Measurements from ENCODE around the gene CHL1. TPM values are rescaled to one million over a fixed set of nuclear protein-coding genes. Genes with fewer than 3 reads are reported as not detected.

CHL1 gene
- polyA plus RNA-seq (2013, experiment 1 of 2), result 3.8 TPM
- polyA plus RNA-seq (2013, experiment 2 of 2), result 3.9 TPM

GRCh38 chr3:196311-197148, at the start of gene CHL1:
Gene CHL1, plus strand, starts transcription at chr3:196763. Its CDS starts 123,014 bp downstream, at chr3:319777.
- peak within 1 kb of the TSS; percentile 71 for H3K4me3 ChIP-seq (ENCODE audit: low read length)
- H3K4me1 ChIP-seq (ENCODE audit: control insufficient read depth, low read depth, low read length), result peaks cover 9% of the 10 kb centered on the region
- H3K56ac ChIP-seq (ENCODE audit: low read length), result peak within 1 kb of the TSS; percentile 86
- H3K27ac ChIP-seq (ENCODE audit: low read depth, low read length), result peak within 1 kb of the TSS; percentile 33
- H2AK5ac ChIP-seq (ENCODE audit: low read length), result no peak within 1 kb of the TSS
- peak within 1 kb of the TSS; percentile 81 for H3K9ac ChIP-seq (ENCODE audit: low read length)
- H3K36me3 ChIP-seq (ENCODE audit: control insufficient read depth, insufficient read depth, low read length), result no peaks in the 10 kb centered on the region
- DNase-seq, result peak; percentile 56
- H4K8ac ChIP-seq (ENCODE audit: low read depth, low read length), result no peak within 1 kb of the TSS
- no peaks in the 10 kb centered on the region for H3K27me3 ChIP-seq (ENCODE audit: insufficient read depth, low read length, poor library complexity)
- peak within 1 kb of the TSS; percentile 51 for H3K4me2 ChIP-seq (ENCODE audit: low read length)
- H3K79me1 ChIP-seq (ENCODE audit: low read length), result no peaks in the 10 kb centered on the region
- H3K79me2 ChIP-seq (ENCODE audit: control insufficient read depth, insufficient read depth, low read length), result peaks cover 4% of the 10 kb centered on the region
- WGBS (ENCODE audit: extremely low coverage, insufficient coverage, low lambda C conversion rate), result no CpG with 5 or more reads among the region's 64 CpGs
- peak within 1 kb of the TSS; percentile 29 for H2BK5ac ChIP-seq (ENCODE audit: low read length)
- peak within 1 kb of the TSS; percentile 19 for H2BK120ac ChIP-seq (ENCODE audit: low read depth, low read length)
- H3K23ac ChIP-seq (ENCODE audit: low read length), result peak within 1 kb of the TSS; percentile 48
- H4K5ac ChIP-seq (ENCODE audit: low read length), result no peak within 1 kb of the TSS
- peak within 1 kb of the TSS; percentile 75 for H3K18ac ChIP-seq (ENCODE audit: low read length)
- H2BK15ac ChIP-seq (replicated peaks; ENCODE audit: low read depth), result no peak within 1 kb of the TSS
- H3K4ac ChIP-seq (ENCODE audit: low read depth, low read length), result no peak within 1 kb of the TSS

DNA sequence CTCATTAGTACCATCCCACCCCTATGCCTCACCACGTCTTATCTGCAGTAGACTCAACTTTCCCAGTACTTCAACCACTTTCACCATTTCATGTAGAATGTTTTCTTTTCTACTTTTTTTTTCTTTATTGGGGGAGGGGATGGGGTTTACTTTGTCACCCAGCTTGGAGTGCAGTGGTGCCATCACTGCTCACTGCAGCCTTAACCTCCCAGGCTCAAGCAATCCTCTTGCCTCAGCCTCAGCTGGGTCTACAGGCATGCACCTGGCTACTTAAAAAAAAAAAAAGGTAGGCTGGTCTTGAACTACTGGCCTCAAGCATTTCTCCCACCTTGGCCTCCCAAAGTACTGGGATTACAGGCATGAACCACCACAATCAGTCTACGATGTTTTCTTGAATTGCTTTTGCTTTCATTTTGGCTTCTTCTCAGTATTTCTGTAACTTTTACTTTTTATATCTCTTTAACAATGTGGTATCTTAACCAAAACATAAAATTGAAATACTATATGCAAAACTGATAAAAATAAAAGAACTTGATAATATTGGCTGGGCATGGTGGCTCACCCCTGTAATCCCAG, 44.9 kb upstream of the CHL1 start:
- no peak for DNase-seq
- Histone ChIP-seq H3K36me3 (ENCODE audit: control insufficient read depth, insufficient read depth, low read length) (no peaks in the 10 kb centered on the region), H3K23ac (ENCODE audit: low read length) (no peak overlapping the region), H3K56ac (ENCODE audit: low read length) (no peak overlapping the region), H3K4me3 (ENCODE audit: low read length) (no peak overlapping the region), H2BK120ac (ENCODE audit: low read depth, low read length) (no peak overlapping the region), H3K4me2 (ENCODE audit: low read length) (no peak overlapping the region), H2BK15ac (replicated peaks; ENCODE audit: low read depth) (no peak overlapping the region), H3K4ac (ENCODE audit: low read depth, low read length) (no peak overlapping the region), H3K27ac (ENCODE audit: low read depth, low read length) (no peak overlapping the region), H3K18ac (ENCODE audit: low read length) (no peak overlapping the region), H4K5ac (ENCODE audit: low read length) (no peak overlapping the region), H3K79me2 (ENCODE audit: control insufficient read depth, insufficient read depth, low read length) (no peaks in the 10 kb centered on the region), H2BK5ac (ENCODE audit: low read length) (no peak overlapping the region), H3K79me1 (ENCODE audit: low read length) (no peaks in the 10 kb centered on the region), H3K9ac (ENCODE audit: low read length) (no peak overlapping the region), H3K4me1 (ENCODE audit: control insufficient read depth, low read depth, low read length) (no peaks in the 10 kb centered on the region), H2AK5ac (ENCODE audit: low read length) (no peak overlapping the region), H3K27me3 (ENCODE audit: insufficient read depth, low read length, poor library complexity) (no peaks in the 10 kb centered on the region), H4K8ac (ENCODE audit: low read depth, low read length) (no peak overlapping the region)
- no CpG with 5 or more reads among the region's 2 CpGs for WGBS (ENCODE audit: extremely low coverage, insufficient coverage, low lambda C conversion rate)

GRCh38 chr3:159974-160373, 36.6 kb upstream of the CHL1 start:
- H3K79me1 ChIP-seq (ENCODE audit: low read length), result no peaks in the 10 kb centered on the region
- no peak overlapping the region for H2BK5ac ChIP-seq (ENCODE audit: low read length)
- no peak overlapping the region for H3K4me2 ChIP-seq (ENCODE audit: low read length)
- no peaks in the 10 kb centered on the region for H3K79me2 ChIP-seq (ENCODE audit: control insufficient read depth, insufficient read depth, low read length)
- WGBS (ENCODE audit: extremely low coverage, insufficient coverage, low lambda C conversion rate), result no CpG with 5 or more reads among the region's 1 CpG
- H3K4me1 ChIP-seq (ENCODE audit: control insufficient read depth, low read depth, low read length), result no peaks in the 10 kb centered on the region
- no peaks in the 10 kb centered on the region for H3K36me3 ChIP-seq (ENCODE audit: control insufficient read depth, insufficient read depth, low read length)
- H3K4me3 ChIP-seq (ENCODE audit: low read length), result no peak overlapping the region
- no peak overlapping the region for H2BK120ac ChIP-seq (ENCODE audit: low read depth, low read length)
- no peak overlapping the region for H3K4ac ChIP-seq (ENCODE audit: low read depth, low read length)
- H2BK15ac ChIP-seq (replicated peaks; ENCODE audit: low read depth), result no peak overlapping the region
- H3K23ac ChIP-seq (ENCODE audit: low read length), result no peak overlapping the region
- DNase-seq, result no peak
- H3K56ac ChIP-seq (ENCODE audit: low read length), result no peak overlapping the region
- H2AK5ac ChIP-seq (ENCODE audit: low read length), result no peak overlapping the region
- no peak overlapping the region for H3K9ac ChIP-seq (ENCODE audit: low read length)
- H4K5ac ChIP-seq (ENCODE audit: low read length), result no peak overlapping the region
- H4K8ac ChIP-seq (ENCODE audit: low read depth, low read length), result no peak overlapping the region
- H3K18ac ChIP-seq (ENCODE audit: low read length), result no peak overlapping the region
- no peaks in the 10 kb centered on the region for H3K27me3 ChIP-seq (ENCODE audit: insufficient read depth, low read length, poor library complexity)
- H3K27ac ChIP-seq (ENCODE audit: low read depth, low read length), result no peak overlapping the region

DNA sequence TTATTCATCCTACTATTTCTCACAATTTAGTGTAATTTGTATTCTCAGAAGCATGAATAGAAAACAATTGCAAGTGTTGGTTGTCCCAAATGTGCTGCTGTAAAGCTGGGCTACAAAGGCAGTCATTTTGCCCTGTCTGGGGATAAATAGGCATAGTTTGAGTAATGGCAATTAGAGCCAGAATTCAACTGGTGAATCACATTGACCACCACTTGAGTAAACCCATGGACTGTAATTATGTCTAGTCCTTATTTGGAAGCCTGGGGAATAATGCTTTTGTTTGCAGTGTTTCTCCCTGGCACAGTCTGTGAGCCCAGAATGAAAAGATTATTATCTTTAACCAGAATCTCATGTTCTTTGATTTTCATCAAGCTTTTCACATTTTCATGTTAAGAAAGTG, 30.5 kb upstream of the CHL1 start:
- Histone ChIP-seq H3K9ac (ENCODE audit: low read length) (no peak overlapping the region), H3K36me3 (ENCODE audit: control insufficient read depth, insufficient read depth, low read length) (no peaks in the 10 kb centered on the region), H3K79me1 (ENCODE audit: low read length) (no peaks in the 10 kb centered on the region), H3K4ac (ENCODE audit: low read depth, low read length) (no peak overlapping the region), H3K27ac (ENCODE audit: low read depth, low read length) (no peak overlapping the region), H3K56ac (ENCODE audit: low read length) (no peak overlapping the region), H2BK5ac (ENCODE audit: low read length) (no peak overlapping the region), H3K23ac (ENCODE audit: low read length) (no peak overlapping the region), H2BK15ac (replicated peaks; ENCODE audit: low read depth) (no peak overlapping the region), H3K79me2 (ENCODE audit: control insufficient read depth, insufficient read depth, low read length) (no peaks in the 10 kb centered on the region), H3K4me2 (ENCODE audit: low read length) (no peak overlapping the region), H3K18ac (ENCODE audit: low read length) (no peak overlapping the region), H2BK120ac (ENCODE audit: low read depth, low read length) (no peak overlapping the region), H3K4me1 (ENCODE audit: control insufficient read depth, low read depth, low read length) (no peaks in the 10 kb centered on the region), H2AK5ac (ENCODE audit: low read length) (no peak overlapping the region), H3K27me3 (ENCODE audit: insufficient read depth, low read length, poor library complexity) (peaks cover 2% of the 10 kb centered on the region), H3K4me3 (ENCODE audit: low read length) (no peak overlapping the region), H4K5ac (ENCODE audit: low read length) (no peak overlapping the region), H4K8ac (ENCODE audit: low read depth, low read length) (no peak overlapping the region)
- DNase-seq, result no peak

- no peak overlapping the region for H2AK5ac ChIP-seq (ENCODE audit: low read length)
- no peak overlapping the region for H2BK120ac ChIP-seq (ENCODE audit: low read depth, low read length)
- H3K4me1 ChIP-seq (ENCODE audit: control insufficient read depth, low read depth, low read length), result no peaks in the 10 kb centered on the region
- DNase-seq, result no peak
- no peaks in the 10 kb centered on the region for H3K79me2 ChIP-seq (ENCODE audit: control insufficient read depth, insufficient read depth, low read length)
- H4K5ac ChIP-seq (ENCODE audit: low read length), result no peak overlapping the region
- no peaks in the 10 kb centered on the region for H3K36me3 ChIP-seq (ENCODE audit: control insufficient read depth, insufficient read depth, low read length)
- no peaks in the 10 kb centered on the region for H3K79me1 ChIP-seq (ENCODE audit: low read length)
- H3K18ac ChIP-seq (ENCODE audit: low read length), result no peak overlapping the region
- no peak overlapping the region for H3K56ac ChIP-seq (ENCODE audit: low read length)
- H3K4me2 ChIP-seq (ENCODE audit: low read length), result no peak overlapping the region
- H3K4ac ChIP-seq (ENCODE audit: low read depth, low read length), result no peak overlapping the region
- H3K27me3 ChIP-seq (ENCODE audit: insufficient read depth, low read length, poor library complexity), result peaks cover 2% of the 10 kb centered on the region
- no CpG with 5 or more reads among the region's 5 CpGs for WGBS (ENCODE audit: extremely low coverage, insufficient coverage, low lambda C conversion rate)
- H3K27ac ChIP-seq (ENCODE audit: low read depth, low read length), result no peak overlapping the region
- H3K4me3 ChIP-seq (ENCODE audit: low read length), result no peak overlapping the region
- H3K9ac ChIP-seq (ENCODE audit: low read length), result no peak overlapping the region
- no peak overlapping the region for H2BK15ac ChIP-seq (replicated peaks; ENCODE audit: low read depth)
- no peak overlapping the region for H2BK5ac ChIP-seq (ENCODE audit: low read length)
- H3K23ac ChIP-seq (ENCODE audit: low read length), result no peak overlapping the region
- no peak overlapping the region for H4K8ac ChIP-seq (ENCODE audit: low read depth, low read length)
These were observed 29.8 kb upstream of the CHL1 start for GRCh38 chr3:166799-167198.

Measured in mesendoderm (in vitro differentiated cells).